ENCODE data around the gene BCAS3.
"Not testable (repeated sequence)": the region's sequence is repeated elsewhere in the genome, so short reads cannot be mapped to it uniquely, and the experiment has no call there.

BCAS3 gene

GRCh38 chr17:61422116-61422799 is 744.6 kb downstream of the BCAS3 start:
- DNase-seq (ENCODE audit: low read depth) = no peak

DNA sequence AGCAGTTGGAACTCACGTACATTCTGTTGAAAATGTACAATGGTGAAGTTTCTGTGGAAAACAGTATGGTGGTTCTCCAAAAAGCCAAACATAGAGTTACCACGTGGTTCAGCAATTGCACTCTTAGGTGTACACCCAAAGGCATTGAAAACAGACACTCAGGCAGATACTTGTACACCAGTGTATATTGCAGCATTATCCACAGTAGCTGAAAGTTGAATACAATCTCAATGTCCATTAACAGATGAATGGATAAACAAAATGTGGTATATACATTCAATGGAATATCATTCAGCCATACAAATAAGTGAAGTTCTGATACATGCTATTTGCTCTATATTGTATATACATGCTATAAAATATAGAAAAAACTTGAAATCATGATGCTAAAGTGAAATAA is 745.2 kb downstream of the BCAS3 start:
- DNase-seq (ENCODE audit: low read depth) = no peak

GRCh38 chr17:61423967-61424649 is 746.5 kb downstream of the BCAS3 start:
- no peak for DNase-seq (ENCODE audit: low read depth)

GRCh38 chr17:61425682-61426481 is 748.2 kb downstream of the BCAS3 start:
- DNase-seq (ENCODE audit: low read depth) = no peak

GRCh38 chr17:61426482-61427304 is 749.0 kb downstream of the BCAS3 start:
- no peak for DNase-seq (ENCODE audit: low read depth)

GRCh38 chr17:61427567-61427966 is 749.9 kb downstream of the BCAS3 start:
- DNase-seq (ENCODE audit: low read depth) = no peak

- no peak for DNase-seq (ENCODE audit: low read depth)
Observed at GRCh38 chr17:61429274-61429673, 751.6 kb downstream of the BCAS3 start.

GRCh38 chr17:61429831-61430230 is 752.2 kb downstream of the BCAS3 start:
- not testable (repeated sequence) for DNase-seq (ENCODE audit: low read depth)

DNA sequence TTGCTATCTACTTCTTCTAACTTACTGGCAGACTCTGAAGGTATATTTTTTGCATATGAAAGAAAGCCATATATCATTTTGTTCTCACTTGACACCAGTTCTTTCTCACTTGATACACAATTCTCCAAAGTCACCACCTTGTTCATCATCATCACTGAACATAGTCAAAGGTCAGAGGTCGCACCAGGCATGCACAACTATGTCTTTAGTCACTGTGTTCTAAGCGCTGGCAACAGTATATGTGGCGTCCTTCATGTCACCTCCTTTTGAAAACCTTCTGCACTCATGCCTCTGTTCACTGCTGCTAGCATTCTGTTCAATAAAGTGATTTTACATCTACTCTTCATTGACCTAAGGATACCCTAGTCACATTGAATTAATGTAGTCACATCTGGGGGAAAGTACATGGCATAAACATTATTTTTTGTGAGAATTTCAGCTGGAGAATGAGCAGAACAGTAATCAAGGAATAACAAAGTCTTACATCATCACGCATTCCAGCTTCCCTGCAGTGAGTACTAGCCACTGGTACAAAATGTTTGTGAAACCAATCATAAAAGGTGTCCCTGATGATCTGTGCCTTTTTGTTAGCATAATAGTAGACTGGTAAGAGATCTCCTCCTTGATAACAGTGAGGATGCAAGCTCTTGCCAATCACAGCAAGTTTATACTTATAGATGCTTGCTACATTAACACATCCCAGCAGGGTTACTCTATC is 754.1 kb downstream of the BCAS3 start:
- DNase-seq (ENCODE audit: low read depth) = no peak

DNA sequence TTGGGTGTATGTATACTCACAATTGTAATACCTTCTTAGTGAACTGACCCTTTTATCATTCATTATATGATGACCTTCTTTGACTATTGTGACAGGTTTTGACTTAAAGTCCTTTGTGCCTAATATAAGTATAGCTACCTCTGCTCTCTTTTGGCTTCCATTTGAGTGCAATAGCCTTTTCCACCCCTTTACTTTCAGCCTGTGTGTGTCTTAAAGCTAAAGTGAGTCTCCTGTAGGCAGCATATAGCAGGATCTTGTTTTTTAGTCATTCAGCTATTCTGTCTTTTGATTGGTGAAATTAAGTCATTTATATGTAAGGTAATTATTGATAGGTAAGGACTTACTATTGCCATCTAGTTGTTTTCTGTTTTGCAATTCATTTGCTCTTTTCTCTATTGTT is 758.6 kb downstream of the BCAS3 start:
- no peak for DNase-seq (ENCODE audit: low read depth)

- DNase-seq (ENCODE audit: low read depth) = no peak
Observed at GRCh38 chr17:61436995-61437704, 759.5 kb downstream of the BCAS3 start.

DNA sequence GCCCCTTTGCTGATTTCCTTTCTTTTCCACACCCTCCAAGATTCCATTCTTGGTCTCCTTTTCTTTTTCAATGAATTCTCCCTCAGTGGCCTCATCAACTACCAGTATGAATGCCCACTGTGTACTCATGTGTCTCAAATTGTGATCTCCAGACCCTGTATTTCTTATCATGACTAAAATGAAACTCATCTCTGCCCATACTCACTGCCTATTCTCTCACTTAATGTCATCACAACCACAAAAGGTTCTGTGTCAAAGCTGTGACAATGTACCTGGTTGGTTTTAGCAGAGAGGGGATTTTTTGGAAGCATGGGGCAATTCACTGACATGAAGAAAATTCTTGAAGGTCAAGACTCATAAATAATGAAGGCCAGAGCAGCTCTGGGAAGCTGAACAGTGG is 763.0 kb downstream of the BCAS3 start:
- DNase-seq (ENCODE audit: low read depth) = no peak

GRCh38 chr17:61441507-61441906 is 763.9 kb downstream of the BCAS3 start:
- DNase-seq (ENCODE audit: low read depth) = not testable (repeated sequence)

DNA sequence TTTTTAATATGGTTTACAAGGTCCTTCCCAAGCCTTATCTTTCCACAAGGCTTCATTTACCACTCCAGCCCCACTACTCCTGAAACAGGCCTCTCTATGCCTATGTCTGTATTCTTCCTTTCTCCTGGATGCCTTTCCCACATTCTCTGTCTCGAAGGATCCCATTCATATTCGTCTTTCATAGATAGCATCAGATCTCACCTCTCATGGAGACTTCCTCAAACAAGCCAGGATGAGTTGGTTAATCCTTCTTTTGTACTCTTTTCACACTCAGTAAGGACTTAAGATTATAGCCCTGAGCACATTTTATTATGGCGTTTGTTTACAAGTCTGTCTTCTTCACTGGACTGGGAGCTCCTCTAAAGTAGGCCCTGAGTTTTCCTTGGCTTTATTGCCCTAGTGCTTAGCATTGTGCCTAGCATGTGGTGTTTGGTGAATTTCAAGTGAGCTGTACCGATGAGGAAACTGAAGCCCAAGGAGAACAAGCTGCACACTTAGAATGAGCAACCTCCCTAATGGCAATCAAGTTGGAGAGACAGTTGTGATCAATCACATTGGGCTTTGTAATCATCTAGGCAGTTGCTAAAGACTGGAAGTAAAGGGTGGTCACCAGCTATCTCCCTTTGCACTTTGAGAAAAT is 764.6 kb downstream of the BCAS3 start:
- no peak for DNase-seq (ENCODE audit: low read depth)

Measured in activated gamma-delta T cell treated with anti-CD3 and anti-CD28 coated beads, Interleukin-2, amount 50 U/mL, for 16 hours (primary cell).